ENCODE results near the gene TARS2.

Gene TARS2

GRCh38 chr1:150536836-150537731, 49.9 kb downstream of the TARS2 start:
- in situ Hi-C loops (cut with MboI; ENCODE audit: low sequenced_read_pairs) = loop anchor here (10.0 kb wide), 1 partner anchor 282 kb away; the partner anchor contains the start of gene CA14

- in situ Hi-C loops (cut with MboI; ENCODE audit: low sequenced_read_pairs) = loop anchor here (10.0 kb wide), 1 partner anchor 283 kb away; the partner anchor contains the start of gene CA14
These were observed 50.8 kb downstream of the TARS2 start for GRCh38 chr1:150537732-150538684.

- in situ Hi-C loops (cut with MboI; ENCODE audit: low sequenced_read_pairs) = no loop called here
These were observed 56.4 kb downstream of the TARS2 start for GRCh38 chr1:150543500-150544143.

GRCh38 chr1:150544204-150544603, 57.0 kb downstream of the TARS2 start:
- in situ Hi-C loops (cut with MboI; ENCODE audit: low sequenced_read_pairs) = no loop called here

- in situ Hi-C loops (cut with MboI; ENCODE audit: low sequenced_read_pairs) = no loop called here
These were observed 58.3 kb downstream of the TARS2 start for GRCh38 chr1:150545486-150546032.

- in situ Hi-C loops (cut with MboI; ENCODE audit: low sequenced_read_pairs) = no loop called here
These were observed 59.2 kb downstream of the TARS2 start for GRCh38 chr1:150546294-150546937.

GRCh38 chr1:150548324-150548631, 61.1 kb downstream of the TARS2 start:
- in situ Hi-C loops (cut with MboI; ENCODE audit: low sequenced_read_pairs) = no loop called here

GRCh38 chr1:150548632-150549495, 61.6 kb downstream of the TARS2 start, which contains the start of gene ADAMTSL4:
ADAMTSL4 (plus strand) TSS chr1:150549408; CDS start chr1:150552289, 2,881 bp downstream.
- in situ Hi-C loops (cut with MboI; ENCODE audit: low sequenced_read_pairs) = no loop called here

GRCh38 chr1:150549496-150550221, 62.4 kb downstream of the TARS2 start:
- in situ Hi-C loops (cut with MboI; ENCODE audit: low sequenced_read_pairs) = no loop called here

- in situ Hi-C loops (cut with MboI; ENCODE audit: low sequenced_read_pairs) = no loop called here
These were observed 63.2 kb downstream of the TARS2 start for GRCh38 chr1:150550222-150551050.

- in situ Hi-C loops (cut with MboI; ENCODE audit: low sequenced_read_pairs) = no loop called here
These were observed 64.0 kb downstream of the TARS2 start for GRCh38 chr1:150551051-150551783.

GRCh38 chr1:150551784-150552127, 64.5 kb downstream of the TARS2 start:
- in situ Hi-C loops (cut with MboI; ENCODE audit: low sequenced_read_pairs) = no loop called here

- in situ Hi-C loops (cut with MboI; ENCODE audit: low sequenced_read_pairs) = no loop called here
These were observed 65.1 kb downstream of the TARS2 start for GRCh38 chr1:150552128-150552910.

- in situ Hi-C loops (cut with MboI; ENCODE audit: low sequenced_read_pairs) = no loop called here
These were observed 65.7 kb downstream of the TARS2 start for GRCh38 chr1:150552911-150553289.

- in situ Hi-C loops (cut with MboI; ENCODE audit: low sequenced_read_pairs) = no loop called here
These were observed 66.3 kb downstream of the TARS2 start for GRCh38 chr1:150553392-150554085.

GRCh38 chr1:150554086-150554452, 66.8 kb downstream of the TARS2 start:
- in situ Hi-C loops (cut with MboI; ENCODE audit: low sequenced_read_pairs) = no loop called here
